Stimulated activated CD4-positive, alpha-beta T cell treated with anti-CD3 and anti-CD28 coated beads, Interleukin-1b, Interleukin-23, amount 100 ng/mL, for 48 hours (primary cell): ENCODE measurements around the gene C13orf46.

Experiments used
- DNase-seq: peaks from one replicate; pipeline ENCODE4 v3.0.0-alpha.2; 2020

Gene C13orf46

DNA sequence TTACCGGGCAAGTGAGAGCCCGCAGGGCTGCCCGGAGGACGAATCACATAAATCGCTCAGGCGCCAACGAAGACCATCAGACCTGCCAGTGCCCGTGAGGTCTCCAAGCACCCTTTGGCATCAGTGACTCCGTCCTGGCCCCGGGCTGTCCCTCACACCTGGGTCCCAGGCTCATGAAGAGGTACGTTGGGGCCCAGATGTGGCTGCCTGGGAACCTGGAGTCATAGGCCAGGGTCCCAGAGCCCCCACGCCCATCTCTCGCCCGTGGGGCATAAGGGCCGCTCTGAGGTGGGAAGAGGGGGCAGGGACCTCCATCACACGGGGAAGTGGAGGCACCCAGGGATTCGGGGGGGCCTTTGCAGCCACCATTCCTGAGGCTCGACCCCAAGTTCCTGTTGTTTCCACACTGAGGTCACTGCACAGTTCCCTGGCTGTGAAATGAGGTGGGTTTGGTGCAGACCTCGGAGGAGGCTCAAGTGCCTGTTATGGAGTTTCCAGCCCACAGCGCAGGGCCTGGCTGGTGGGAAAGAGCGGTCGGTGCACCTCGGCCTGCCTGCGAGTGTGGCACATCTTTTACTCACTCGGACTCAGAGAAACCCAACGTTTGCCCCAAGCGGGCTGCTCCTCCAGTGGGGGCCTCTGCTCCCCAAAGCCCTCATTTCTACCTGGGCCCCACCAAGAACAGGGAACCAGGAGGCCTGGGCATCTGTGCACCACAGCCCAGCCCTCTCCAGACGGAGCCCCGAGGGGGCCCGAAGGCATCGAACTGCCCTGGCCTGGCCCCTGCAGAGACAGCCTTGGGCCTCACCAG is 35.9 kb upstream of the C13orf46 start:
- no peak for DNase-seq

DNA sequence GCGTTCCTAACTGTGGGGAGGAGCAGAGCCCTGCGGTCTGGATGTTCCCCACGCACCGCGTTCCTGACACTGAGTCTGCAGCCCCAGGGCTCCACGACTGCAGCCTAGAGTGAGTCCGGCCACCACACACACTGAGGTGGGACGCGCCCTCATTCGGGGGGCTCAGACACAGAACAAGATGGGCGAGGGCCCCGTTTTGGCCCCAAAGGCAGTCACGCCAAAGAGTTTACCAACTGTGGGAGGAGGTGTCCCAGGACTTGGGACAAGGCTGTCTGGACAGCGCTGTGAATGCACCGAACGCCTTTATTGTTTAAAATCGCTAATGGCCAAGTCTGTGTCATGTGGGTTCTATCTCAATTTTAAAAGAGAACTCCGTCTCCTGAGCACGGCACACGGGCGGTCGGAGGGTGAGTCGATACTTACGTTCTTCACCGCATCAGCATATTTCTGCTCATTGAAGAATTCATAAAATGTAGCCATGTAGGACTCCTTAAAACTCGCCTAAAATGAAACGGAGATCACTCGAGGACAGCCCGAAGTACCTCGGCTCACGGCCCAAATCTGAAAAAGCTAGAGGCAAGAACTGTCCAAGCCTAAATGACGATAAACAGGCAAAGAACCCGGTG is 35.2 kb upstream of the C13orf46 start:
- no peak for DNase-seq

DNA sequence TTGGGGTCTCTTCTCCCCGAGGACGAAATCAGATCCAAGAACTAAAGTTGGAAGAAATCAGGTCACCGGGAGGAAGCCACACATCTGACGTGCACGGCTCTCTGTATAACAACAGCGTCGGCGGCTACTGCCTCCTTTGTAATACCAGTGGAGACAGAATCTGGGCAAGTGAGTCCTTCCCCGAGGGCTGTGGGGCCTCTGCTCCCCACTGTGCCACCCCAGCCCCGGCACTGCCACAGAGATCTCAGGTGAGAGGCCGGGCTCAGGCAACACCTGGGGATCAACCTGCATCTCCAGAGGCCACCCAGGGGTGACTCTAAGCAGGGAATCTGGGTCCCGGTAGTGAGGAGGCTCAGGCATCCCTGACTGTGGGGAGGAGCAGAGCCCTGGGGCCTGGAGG is 33.7 kb upstream of the C13orf46 start:
- DNase-seq: no peak

DNA sequence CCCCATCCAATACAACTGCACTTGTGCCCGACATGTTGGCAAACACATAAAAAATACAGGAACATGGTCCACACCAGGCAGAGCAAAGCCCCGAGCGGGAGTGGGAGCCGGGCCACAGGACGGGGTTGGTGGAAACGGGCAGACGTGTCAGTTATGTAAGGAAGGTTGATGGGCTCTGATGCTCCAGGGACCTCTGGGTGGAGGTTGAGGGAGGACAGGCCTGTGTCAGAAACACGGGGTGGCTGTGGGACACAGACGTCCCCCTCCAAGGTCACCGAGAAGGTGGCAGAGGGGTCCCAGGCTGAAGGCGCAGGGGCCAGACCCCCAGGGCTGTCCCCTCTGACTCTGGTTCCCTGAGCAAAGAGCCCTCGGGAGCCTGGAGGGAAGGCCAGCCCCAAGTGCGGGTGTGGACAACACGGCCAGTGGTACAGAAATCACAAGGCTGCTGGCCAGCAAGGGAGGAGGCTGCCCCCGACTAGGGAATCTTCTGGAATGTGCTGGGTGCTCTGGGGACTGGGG is 31.4 kb upstream of the C13orf46 start:
- DNase-seq: no peak

DNA sequence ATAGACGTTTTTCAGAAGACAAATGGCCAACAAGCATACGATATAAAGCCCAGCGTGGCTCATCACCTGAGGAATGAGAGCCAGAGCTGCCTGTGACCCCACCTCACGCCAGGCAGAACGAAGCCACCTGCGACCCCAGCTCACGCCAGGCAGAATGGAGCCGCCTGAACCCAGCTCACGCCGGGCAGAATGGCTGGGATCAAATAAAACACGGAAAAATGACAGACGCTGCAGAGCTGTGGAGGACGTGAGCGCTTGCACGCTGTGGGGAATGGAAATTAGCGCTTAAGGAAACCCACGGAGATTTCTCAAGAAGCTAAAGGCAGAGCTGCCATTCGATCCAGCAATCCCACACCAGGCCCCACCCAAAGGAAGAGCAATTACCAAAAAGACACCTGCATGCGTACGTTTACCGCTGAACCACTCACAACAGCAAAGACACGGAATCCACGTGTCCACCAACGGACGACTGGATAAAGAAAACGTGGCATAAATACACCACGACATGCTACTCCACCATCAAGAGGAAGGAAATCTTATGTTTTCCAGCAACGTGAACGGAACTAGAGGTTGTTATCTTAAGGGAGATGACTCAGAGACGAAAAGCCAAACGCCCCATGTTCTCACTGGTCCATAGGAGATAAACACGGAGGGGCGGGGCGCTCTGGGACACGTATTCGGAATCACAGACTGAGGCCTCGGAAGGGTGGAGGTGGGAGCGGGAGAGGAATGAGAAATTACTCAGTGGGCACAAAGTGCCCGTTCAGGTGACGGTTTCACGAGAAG is 30.7 kb upstream of the C13orf46 start:
- DNase-seq: no peak

DNA sequence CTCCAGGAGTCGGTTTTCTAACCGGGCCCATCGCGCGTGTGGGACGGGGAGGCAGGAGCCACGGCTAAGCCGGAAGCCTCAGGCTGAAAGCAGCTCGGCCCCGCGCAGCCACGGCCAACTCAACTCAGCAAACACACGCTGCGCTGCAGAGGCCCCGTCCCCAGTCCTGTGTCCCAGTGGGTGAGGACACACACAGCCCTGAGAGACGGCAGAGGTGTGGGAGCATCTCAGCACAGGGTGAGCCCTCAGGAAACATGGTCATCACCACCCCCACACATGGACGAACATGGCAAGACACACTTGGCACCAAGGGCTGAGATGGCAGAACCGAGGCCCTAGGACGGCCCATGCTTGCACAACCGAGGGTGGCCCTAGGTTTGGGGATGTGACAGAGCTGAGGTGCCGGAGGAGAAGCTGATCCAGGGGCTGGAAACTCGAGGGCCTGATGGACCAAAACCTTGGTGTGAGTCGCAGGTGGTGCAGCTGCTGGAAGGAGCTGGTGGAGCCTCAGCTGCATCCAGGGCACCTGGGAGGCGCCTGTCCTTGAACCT is 29.0 kb upstream of the C13orf46 start:
- no peak for DNase-seq

DNA sequence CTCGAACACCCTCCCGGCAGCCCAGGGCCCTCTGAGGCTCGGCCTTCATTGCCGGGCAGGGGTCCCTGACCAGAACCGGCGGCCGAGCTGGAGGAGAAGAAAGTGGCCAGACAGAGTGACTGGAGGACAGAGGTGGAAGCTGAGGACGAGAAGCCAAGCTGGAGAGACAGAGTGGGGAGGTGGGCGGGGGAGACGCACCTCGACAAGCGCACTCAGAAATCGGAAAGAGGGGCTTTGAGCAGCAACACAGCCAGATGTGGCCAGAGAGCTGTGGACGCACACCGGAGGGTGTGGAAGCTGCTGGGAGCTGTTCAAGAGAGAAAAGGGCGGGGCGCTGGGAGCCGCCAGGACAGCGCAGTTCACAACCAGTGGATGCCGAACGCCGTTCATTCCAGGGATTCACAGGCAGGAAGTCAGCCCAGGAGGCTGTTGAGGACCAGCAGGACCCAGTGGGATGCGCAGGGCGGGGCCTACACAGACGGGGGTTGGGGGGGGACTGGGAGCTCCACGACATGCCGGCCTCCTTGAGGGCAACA is 28.2 kb upstream of the C13orf46 start:
- DNase-seq: no peak

DNA sequence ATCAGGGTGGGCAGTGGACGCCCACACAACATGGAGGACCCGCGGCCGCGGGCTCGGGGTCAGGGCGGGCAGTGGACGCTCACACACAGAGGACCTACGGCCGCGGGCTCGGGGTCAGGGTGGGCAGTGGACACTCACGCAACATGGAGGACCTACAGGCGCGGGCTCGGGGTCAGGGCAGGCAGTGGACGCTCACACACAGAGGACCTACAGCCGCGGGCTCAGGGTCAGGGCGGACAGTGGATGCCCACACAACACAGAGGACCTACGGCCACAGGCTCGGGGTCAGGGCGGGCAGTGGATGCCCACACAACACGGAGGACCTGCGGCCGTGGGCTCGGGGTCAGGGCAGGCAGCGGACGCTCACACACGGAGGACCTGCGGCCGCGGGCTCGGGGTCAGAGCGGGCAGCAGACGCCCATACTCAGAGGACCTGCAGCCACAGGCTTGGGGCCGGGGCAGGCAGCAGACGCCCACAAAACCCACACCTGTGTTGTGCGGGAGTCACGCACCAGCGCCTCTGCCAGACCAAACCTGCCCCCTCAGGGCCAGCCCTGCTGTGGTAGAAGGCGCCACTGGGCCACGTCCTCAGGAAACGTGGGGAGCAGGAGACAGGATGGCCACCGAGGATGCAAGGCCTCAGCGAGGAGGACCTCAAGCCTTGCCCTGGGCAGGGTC is 27.6 kb upstream of the C13orf46 start:
- DNase-seq: no peak

DNA sequence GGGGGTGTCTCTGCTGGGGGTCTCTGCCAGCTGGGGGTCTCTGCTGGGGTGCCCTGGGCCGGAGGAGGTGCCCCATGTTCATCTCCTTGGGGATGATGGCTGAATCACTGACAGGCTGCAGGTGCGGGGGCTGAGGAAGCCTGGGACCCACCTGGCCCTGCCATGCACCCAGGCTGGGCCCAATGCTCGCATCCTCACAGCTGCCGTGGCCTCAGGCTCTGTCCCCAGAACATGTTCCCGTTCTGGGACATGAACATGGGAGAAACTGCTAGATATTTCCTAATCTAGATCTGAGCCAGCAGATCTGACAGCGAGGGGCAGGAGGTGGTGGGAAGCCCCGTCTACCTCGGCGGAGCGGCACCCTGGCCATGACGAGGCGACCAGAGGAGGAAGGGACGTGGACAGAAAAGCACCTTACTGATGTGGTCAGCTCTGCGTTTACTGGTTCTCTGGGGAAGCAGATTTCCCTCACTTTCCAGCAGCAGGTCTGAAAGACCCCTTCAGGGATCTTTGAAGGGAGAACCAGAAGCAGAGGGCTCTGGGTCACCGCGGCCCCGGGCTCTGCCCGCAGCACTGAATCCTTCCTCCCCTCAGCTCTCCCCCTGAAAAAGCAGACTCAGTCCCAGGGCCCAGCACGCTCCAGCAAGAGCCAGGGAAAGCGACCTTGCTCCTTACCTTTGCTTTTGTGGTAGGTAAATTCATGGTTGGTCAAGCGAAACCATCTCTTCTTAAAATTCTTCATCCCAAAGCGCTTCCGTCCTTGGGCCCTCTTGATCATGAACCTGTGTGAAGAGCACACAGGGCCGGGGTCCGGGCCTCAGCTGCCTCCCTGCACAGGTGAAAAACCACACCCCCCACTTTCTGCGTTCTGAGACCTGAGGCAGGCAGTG is 26.5 kb upstream of the C13orf46 start:
- no peak for DNase-seq

DNA sequence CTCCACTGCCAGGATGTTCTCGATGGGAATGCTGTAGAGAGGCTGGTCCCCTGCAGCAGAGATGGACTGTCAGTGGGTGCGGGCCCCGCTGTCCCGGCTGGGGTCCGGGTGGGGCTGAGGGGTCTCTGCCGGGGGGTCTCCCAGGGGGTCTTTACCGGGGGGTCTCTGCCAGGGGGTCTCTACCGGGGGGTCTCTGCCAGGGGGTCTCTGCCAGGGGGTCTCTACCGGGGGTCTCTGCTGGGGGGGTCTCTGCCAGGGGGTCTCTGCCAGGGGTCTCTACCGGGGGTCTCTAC is 25.7 kb upstream of the C13orf46 start:
- no peak for DNase-seq

DNA sequence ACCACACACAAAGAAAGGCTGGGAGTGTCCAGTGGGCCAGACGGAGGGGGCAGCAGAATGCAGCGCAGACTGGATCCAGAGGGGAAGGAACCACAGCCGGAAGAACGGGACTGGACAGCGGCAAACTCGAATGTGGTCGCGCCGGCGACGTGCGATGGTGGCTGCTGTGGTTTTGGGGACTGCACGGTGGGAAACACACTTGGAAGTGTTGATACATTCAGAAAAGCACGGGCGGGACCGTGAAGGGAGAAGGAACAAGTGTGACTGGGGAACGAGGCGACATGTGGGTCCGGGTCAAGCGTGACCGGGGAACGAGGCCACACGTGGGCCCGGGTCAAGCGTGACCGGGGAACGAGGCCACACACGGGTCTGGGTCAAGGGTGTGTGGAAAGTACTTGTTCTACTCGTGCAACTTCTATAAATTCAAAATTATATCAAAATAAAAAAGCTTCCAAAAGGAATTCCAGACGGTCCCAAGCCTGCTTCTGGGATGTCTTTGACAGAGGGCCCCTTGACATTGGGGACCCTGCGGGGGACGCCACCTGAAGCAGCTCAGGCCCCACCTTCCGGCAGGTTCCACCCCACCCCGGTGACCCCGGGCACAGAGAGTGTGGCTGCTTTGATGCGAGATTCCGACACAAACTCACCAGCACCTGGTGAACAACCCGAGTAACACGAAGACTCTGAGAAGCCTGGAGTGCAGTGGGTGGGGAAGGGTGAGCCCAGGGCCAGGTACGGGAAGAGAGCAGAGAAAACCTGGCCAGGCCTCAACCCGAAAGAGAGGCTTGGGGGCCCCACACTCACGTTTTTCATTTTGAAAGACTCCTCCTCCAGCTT is 25.1 kb upstream of the C13orf46 start:
- no peak for DNase-seq

DNA sequence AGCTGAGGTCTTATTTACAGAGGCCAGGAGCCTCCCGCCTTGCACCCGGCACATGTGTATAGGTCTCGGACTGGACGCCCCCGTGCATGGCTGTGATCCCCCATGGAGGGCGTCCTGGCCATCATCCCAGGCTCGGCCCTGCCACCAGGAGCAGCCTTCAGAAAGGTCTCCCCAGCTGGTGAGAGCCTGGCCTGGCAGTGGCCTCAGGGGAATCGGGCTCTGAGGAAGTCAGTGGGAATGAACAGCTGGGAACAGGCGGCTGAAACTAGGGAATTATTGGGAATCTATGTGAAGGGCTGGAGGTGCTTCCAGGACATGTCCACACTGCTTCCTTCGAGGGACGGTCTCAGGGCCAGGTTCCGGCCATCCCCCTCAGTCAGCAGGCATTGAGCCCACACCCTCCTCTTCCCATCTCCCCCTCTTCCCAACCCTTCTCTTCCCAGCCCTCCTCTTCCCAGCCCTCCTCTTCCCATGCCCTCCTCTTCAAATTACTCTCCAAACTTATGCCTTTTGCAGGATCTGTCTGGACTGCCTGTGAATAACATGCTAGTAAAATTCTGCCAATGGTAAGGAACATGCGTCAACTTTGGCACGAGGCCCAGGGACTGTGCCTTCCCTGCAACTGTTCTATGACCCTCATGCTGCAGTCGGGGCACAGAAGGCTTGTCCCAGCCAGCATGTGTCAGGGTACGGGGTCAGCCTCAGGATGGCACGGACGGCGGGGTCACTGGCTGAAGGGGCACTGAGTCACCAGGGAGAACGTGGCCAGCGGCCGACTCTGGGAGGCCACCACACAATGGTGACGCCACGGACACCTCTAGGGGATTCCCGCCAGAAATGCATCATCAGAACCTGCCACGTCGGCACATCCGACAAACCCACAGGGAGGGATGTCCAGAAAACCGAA is 24.2 kb upstream of the C13orf46 start:
- DNase-seq: no peak

DNA sequence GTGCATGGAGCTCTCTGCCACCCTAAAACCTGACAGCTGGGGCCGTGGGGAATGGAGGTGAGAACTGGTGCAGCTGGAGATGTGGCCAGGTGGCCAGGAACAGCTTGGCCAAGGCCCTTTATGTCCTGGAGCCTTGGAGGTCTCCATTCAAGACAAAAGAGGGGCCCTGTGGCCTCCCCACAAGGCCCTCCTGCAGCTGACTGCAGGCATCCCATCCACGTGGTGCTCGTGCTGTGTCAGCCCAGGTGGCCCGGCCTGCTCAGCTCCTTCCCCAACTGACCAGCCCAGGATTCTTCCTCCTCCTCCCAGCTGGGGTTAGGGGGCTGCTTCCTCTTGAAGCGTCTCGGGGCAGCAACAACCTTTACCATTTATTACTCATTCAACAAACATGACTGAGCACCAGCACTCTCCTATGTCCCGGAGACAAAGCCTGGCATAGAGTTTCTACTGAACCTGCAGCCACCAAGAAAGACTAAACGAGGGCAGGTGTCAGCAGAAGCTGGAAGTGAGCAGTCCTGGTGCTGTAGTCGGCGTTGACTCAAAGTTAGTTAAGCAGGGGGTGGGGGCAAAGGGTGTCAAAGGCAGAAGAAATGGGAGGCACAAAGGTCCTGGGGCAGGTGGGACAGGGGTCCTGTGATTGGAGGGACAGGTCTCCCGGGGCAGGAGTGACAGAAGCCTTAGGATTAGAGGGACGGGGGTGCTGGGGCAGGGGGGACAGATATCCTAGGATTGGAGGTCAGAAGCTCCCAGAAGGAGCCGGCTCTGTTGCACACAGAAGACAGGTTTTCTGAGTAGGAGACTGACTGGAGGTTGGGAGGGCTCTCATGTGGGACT is 23.3 kb upstream of the C13orf46 start:
- DNase-seq: no peak

DNA sequence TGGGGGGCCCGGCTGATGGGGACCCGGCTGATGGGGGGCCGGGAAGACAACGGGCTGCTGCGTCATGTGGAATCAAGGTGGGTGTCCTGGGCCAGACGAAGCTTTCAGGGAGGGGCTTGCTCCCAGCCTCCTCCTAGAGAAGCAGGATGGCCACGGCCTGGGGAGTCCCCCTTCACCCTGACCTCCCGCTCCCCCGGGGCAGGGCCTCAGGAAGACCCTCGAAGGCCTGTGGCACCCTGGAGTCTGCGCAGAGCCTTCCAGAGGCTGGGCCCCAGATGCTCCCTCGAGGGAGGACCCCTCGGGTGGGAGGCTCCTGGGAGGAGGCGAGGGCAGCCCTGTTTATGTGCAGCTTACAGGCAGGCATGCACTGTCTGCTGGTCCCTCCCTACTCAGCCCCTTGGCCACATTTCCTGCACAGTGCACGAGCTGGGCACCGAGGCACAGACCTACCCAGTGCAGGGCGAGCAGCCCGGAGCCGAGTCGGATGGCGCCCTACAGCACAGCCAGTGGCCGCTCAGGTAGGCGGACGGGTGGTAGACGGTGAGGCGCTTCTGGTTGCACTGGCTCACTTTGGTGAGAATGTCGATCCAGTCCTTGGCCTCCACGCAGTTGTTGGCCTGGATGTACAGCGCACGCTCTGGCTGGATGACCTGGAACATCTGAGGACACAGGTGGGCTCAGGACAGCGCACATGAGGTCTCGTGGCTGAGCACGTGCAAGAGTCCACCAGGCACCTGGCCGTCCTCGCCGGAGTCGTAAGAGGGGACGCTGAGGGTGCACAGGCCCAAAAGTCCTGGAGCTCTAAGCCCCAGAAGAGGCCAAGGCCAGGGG is 22.4 kb upstream of the C13orf46 start:
- DNase-seq: no peak

DNA sequence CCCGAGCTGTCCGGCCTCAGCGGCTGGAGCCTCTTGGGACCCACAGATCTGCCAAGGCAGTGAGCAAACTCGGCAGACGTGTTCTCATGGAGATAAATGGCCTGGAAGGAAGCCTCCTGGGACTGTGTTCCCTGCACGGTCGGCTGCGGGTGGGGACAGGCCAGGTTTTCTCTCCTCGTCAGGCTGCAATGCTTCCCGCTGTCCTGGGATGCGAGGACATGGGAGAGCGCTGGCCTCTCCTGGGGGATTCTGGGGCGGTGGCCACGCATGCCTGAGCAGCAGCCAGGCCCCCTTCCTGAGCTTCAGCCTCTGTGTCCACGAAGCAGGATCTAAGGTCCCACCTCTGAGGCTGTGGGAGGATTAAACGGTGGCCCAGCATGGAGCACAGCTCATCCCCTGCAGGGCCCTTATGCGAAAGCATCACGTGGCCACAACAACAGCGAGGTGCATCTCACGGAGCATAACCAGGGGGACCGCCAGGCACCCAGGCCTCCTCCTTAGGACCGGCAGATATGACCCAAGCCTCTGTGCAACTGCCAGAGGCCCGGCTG is 21.2 kb upstream of the C13orf46 start:
- no peak for DNase-seq

DNA sequence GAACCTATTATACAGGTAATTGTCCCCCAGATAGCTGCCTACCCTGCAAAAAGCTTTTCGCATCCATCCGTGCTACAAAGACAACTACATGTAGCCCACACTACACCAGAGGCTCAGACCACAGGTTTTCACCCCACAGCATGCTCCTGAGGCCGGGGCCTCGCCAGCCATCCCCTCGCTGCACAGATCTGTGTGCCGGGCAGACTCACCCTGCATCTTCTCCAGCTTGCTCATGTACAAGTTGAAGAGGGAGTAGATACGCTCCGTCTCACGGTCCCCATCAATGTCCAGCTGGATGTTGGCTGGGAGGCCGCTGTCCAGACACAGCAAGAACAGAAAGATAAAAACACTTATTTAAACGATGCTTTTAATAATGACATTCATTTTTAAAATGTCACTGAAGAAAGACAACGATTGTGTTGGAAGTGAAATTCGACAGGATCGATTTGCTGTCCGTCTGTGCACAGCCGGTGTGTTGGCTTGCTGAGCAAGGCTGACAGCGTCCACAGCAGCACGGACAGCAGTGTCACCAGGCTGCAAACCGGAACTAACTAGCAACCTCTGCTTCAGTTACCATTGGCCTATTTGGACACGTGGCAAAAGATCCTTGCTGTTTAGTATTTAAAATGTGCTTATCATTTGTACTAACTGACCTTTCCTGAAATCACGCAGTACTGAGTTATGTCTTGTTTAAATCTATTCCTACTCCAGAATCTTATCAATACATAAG is 18.6 kb upstream of the C13orf46 start:
- no peak for DNase-seq
